HG02970 (cell line): ENCODE results near the gene PORCN.
"Not testable (repeated sequence)": the region's sequence is repeated elsewhere in the genome, so short reads cannot be mapped to it uniquely, and the experiment has no call there.

Source experiments
- ATAC-seq: cut with Tn5 transposase; IDR thresholded peaks from one replicate; pipeline ENCODE4 v1.9.1; 2021; ENCODE audit warnings: mild to moderate bottlenecking, moderate library complexity, moderate number of reproducible peaks; ENCODE audit not compliant: unreplicated experiment, low FRiP score

The PORCN gene

GRCh38 chrX:48538641-48539344, 30.0 kb downstream of the PORCN start:
- no peak for ATAC-seq

- ATAC-seq, result peak; percentile 68
Observed at GRCh38 chrX:48539345-48540027, 30.7 kb downstream of the PORCN start, which contains the start of gene TBC1D25. Gene TBC1D25 (plus strand): TSS chrX:48539714. CDS start chrX:48539798, 84 bp downstream.

- no peak for ATAC-seq
Observed at GRCh38 chrX:48540028-48540375, 31.2 kb downstream of the PORCN start.

GRCh38 chrX:48540480-48540879, 31.7 kb downstream of the PORCN start:
- no peak for ATAC-seq

GRCh38 chrX:48541140-48541814, 32.5 kb downstream of the PORCN start:
- no peak for ATAC-seq

GRCh38 chrX:48548871-48549270, 40.1 kb downstream of the PORCN start:
- ATAC-seq, result no peak

- ATAC-seq, result not testable (repeated sequence)
Observed at GRCh38 chrX:48555731-48556325, 47.0 kb downstream of the PORCN start.

GRCh38 chrX:48558271-48558670, 49.5 kb downstream of the PORCN start:
- no peak for ATAC-seq

GRCh38 chrX:48559636-48560035, 50.8 kb downstream of the PORCN start:
- no peak for ATAC-seq

- ATAC-seq, result no peak
Observed at GRCh38 chrX:48560056-48560455, 51.3 kb downstream of the PORCN start.

- no peak for ATAC-seq
Observed at GRCh38 chrX:48560681-48561080, 51.9 kb downstream of the PORCN start.

GRCh38 chrX:48569958-48570357, 61.2 kb downstream of the PORCN start:
- ATAC-seq, result no peak
